ENCODE measurements around the gene FRMD8.

DNA sequence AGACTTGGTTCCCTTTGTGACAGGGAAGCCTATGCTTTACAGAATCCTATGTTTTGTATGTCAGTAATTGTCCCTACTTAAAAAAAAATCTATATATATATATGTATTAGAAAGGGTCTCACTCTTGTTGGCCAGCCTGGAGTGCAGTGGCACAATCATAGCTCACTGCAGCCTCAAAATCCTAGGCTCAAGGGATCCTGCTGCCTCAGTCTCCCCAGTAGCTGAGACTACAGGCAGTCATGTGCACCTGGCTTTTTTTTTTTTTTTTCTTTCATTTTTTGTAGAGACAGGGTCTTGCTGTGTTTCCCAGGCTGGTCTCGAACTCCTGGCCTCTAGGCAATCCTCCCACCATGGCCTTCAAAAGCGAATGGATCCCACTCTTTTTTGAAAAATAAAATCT lies 34.1 kb downstream of the FRMD8 start:
- TF ChIP-seq, protein P1, sequence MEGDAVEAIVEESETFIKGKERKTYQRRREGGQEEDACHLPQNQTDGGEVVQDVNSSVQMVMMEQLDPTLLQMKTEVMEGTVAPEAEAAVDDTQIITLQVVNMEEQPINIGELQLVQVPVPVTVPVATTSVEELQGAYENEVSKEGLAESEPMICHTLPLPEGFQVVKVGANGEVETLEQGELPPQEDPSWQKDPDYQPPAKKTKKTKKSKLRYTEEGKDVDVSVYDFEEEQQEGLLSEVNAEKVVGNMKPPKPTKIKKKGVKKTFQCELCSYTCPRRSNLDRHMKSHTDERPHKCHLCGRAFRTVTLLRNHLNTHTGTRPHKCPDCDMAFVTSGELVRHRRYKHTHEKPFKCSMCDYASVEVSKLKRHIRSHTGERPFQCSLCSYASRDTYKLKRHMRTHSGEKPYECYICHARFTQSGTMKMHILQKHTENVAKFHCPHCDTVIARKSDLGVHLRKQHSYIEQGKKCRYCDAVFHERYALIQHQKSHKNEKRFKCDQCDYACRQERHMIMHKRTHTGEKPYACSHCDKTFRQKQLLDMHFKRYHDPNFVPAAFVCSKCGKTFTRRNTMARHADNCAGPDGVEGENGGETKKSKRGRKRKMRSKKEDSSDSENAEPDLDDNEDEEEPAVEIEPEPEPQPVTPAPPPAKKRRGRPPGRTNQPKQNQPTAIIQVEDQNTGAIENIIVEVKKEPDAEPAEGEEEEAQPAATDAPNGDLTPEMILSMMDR (IDR thresholded peaks at IDR 0.05 in 4 of 5, conservative IDR thresholded peaks at IDR 0.05 in 1 of 5) = no peak
- no peak for TF ChIP-seq POLR2A (IDR thresholded peaks at IDR 0.05)

Measured in gastrocnemius medialis (tissue), 4 donors.